NCI-H510A (cell line): ENCODE results near the gene GET4.
"Not testable (repeated sequence)": the region's sequence is repeated elsewhere in the genome, so short reads cannot be mapped to it uniquely, and the experiment has no call there.

Source experiments
- DNase-seq: peaks from one replicate; lab custom pipeline; 2025; lab: John Stamatoyannopoulos, UW

The GET4 gene

GRCh38 chr7:845731-846130 is 30.6 kb upstream of the GET4 start:
- no peak for DNase-seq

- not testable (repeated sequence) for DNase-seq
Measured at GRCh38 chr7:846958-847650, 29.2 kb upstream of the GET4 start.

- not testable (repeated sequence) for DNase-seq
Measured at GRCh38 chr7:847728-848127, 28.6 kb upstream of the GET4 start.

GRCh38 chr7:849145-849544 is 27.2 kb upstream of the GET4 start:
- no peak for DNase-seq

GRCh38 chr7:849781-850180 is 26.6 kb upstream of the GET4 start:
- no peak for DNase-seq

- DNase-seq, result no peak
Measured at GRCh38 chr7:851204-851603, 25.1 kb upstream of the GET4 start.

GRCh38 chr7:853366-854117 is 22.8 kb upstream of the GET4 start:
- DNase-seq, result no peak

GRCh38 chr7:854118-854775 is 22.1 kb upstream of the GET4 start:
- no peak for DNase-seq

GRCh38 chr7:855686-856369 is 20.5 kb upstream of the GET4 start:
- no peak for DNase-seq

- DNase-seq, result no peak
Measured at GRCh38 chr7:856444-857095, 19.8 kb upstream of the GET4 start.

GRCh38 chr7:857661-858060 is 18.7 kb upstream of the GET4 start:
- no peak for DNase-seq

- no peak for DNase-seq
Measured at GRCh38 chr7:859359-860030, 16.9 kb upstream of the GET4 start.

- DNase-seq, result no peak
Measured at GRCh38 chr7:860149-860548, 16.2 kb upstream of the GET4 start.

GRCh38 chr7:861222-861621 is 15.1 kb upstream of the GET4 start:
- DNase-seq, result no peak

GRCh38 chr7:862157-862556 is 14.2 kb upstream of the GET4 start:
- no peak for DNase-seq

GRCh38 chr7:863106-863505 is 13.2 kb upstream of the GET4 start:
- DNase-seq, result no peak

- DNase-seq, result no peak
Measured at GRCh38 chr7:865921-866320, 10.4 kb upstream of the GET4 start.

- DNase-seq, result no peak
Measured at GRCh38 chr7:867001-867405, 9.4 kb upstream of the GET4 start.

- no peak for DNase-seq
Measured at GRCh38 chr7:867406-868188, 8.8 kb upstream of the GET4 start.

GRCh38 chr7:868189-868486 is 8.2 kb upstream of the GET4 start:
- no peak for DNase-seq

GRCh38 chr7:869348-869747 is 7.0 kb upstream of the GET4 start:
- no peak for DNase-seq
